ENCODE measurements around the gene AP4M1. TPM values are rescaled to one million over a fixed set of nuclear protein-coding genes. Genes with fewer than 3 reads are reported as not detected.

Gene AP4M1
- total RNA-seq = 10 to 100 TPM in 3 of 4 donors, 1 to 10 TPM in 1; 9.1 to 26.6 (median 19.4) TPM

GRCh38 chr7:100101016-100101862 lies at the start of gene AP4M1, which contains the start of gene MCM7:
Gene AP4M1 (plus strand): TSS chr7:100101643. CDS start chr7:100101715, 72 bp downstream.
Gene MCM7 (minus strand): TSS chr7:100101397. CDS start chr7:100101294, 103 bp downstream.
- H3K27me3 ChIP-seq = no peaks in the 10 kb centered on the region
- H3K4me3 ChIP-seq (replicated peaks in 1 of 3) = peak within 1 kb of the TSS; percentile 50 to 81 (median 78)
- peaks cover 11 to 17% of the 10 kb centered on the region in 2 donors for H3K4me1 ChIP-seq
- H3K27ac ChIP-seq = peak within 1 kb of the TSS; percentile 90 to 95 (median 94)
- WGBS, 2 donors = 0 to 2% methylated on average over 20 to 27 of the region's 80 CpGs
- H3K36me3 ChIP-seq = peaks cover 32 to 45% of the 10 kb centered on the region in 2 donors
- intact Hi-C loops (cut with DNase I) = no loop called here
- DNase-seq = peak; percentile 99
- H3K9me3 ChIP-seq = no peaks in the 10 kb centered on the region
- TF ChIP-seq POLR2A (IDR thresholded peaks at IDR 0.05) = peak in 1 of 2 donors; percentile 38
- TF ChIP-seq CTCF (IDR thresholded peaks at IDR 0.05) = no peak

GRCh38 chr7:100053215-100053614 lies 48.2 kb upstream of the AP4M1 start:
- Histone ChIP-seq H3K4me3 (replicated peaks in 1 of 3) (no peak overlapping the region), H3K27me3 (no peaks in the 10 kb centered on the region), H3K4me1 (peaks cover 4 to 12% of the 10 kb centered on the region in 2 donors), H3K9me3 (no peaks in the 10 kb centered on the region), H3K36me3 (peaks cover 12 to 13% of the 10 kb centered on the region in 2 donors), H3K27ac (no peak overlapping the region)
- TF ChIP-seq CTCF (IDR thresholded peaks at IDR 0.05) (peak in 2 of 6 experiments; percentile 13 to 23), POLR2A (IDR thresholded peaks at IDR 0.05) (no peak)
- intact Hi-C loops (cut with DNase I) = no loop called here
- DNase-seq = peak in 1 of 2 donors; percentile 5
- 79 to 88% methylated on average over 3 of the region's 3 CpGs for WGBS, 2 donors

GRCh38 chr7:100057006-100057405 lies 44.4 kb upstream of the AP4M1 start:
- H3K9me3 ChIP-seq = no peaks in the 10 kb centered on the region
- no peaks in the 10 kb centered on the region for H3K4me1 ChIP-seq
- TF ChIP-seq CTCF (IDR thresholded peaks at IDR 0.05) (no peak), POLR2A (IDR thresholded peaks at IDR 0.05) (no peak)
- intact Hi-C loops (cut with DNase I) = no loop called here
- DNase-seq = no peak
- no peak overlapping the region for H3K27ac ChIP-seq
- H3K36me3 ChIP-seq = peaks cover 17 to 19% of the 10 kb centered on the region in 2 donors
- no peaks in the 10 kb centered on the region for H3K27me3 ChIP-seq
- H3K4me3 ChIP-seq (replicated peaks in 1 of 3) = no peak overlapping the region
- 90 to 92% methylated on average over 8 to 10 of the region's 10 CpGs for WGBS, 2 donors

GRCh38 chr7:100059251-100059739 lies 42.1 kb upstream of the AP4M1 start:
- 91 to 92% methylated on average over 5 of the region's 5 CpGs for WGBS, 2 donors
- DNase-seq = no peak
- H3K9me3 ChIP-seq = no peaks in the 10 kb centered on the region
- no peaks in the 10 kb centered on the region for H3K27me3 ChIP-seq
- intact Hi-C loops (cut with DNase I) = no loop called here
- no peak overlapping the region for H3K4me3 ChIP-seq (replicated peaks in 1 of 3)
- H3K36me3 ChIP-seq = peaks cover 23 to 25% of the 10 kb centered on the region in 2 donors
- H3K27ac ChIP-seq = no peak overlapping the region
- TF ChIP-seq CTCF (IDR thresholded peaks at IDR 0.05) (no peak), POLR2A (IDR thresholded peaks at IDR 0.05) (no peak)
- no peaks in the 10 kb centered on the region for H3K4me1 ChIP-seq

Measured in thyroid gland (tissue), 4 donors.